ENCODE results near the gene DDX5.

DNA sequence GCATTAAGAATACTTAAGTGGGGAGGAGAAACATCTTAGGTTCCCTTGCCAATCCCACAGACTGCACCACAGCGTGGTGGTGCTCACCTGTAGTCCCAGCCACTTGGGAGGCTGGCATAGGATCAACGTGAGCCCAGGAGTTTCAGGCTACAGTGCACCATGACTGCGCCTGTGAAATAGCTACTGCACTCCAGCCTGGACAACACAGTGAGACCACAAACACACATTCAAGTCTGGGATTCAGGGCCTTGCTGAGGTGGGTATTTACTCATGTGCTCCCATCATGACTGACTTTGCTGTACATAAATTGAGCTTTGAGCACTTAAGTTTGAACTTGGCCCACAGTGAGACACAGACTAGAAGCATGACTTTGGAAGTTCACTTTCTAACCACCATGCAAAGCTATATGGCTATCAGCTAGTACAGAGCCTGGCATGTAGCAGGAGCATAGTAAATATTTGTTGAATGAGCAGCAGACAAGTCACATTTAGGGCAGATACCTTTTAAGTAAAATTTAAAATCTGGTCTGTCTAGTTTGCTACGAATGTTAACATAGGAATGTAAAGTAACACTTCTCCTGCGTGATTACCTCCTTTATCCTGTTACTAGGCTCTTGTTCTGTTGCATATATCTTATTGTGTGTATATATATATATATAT lies 34.2 kb upstream of the DDX5 start:
- TF ChIP-seq, protein P1, sequence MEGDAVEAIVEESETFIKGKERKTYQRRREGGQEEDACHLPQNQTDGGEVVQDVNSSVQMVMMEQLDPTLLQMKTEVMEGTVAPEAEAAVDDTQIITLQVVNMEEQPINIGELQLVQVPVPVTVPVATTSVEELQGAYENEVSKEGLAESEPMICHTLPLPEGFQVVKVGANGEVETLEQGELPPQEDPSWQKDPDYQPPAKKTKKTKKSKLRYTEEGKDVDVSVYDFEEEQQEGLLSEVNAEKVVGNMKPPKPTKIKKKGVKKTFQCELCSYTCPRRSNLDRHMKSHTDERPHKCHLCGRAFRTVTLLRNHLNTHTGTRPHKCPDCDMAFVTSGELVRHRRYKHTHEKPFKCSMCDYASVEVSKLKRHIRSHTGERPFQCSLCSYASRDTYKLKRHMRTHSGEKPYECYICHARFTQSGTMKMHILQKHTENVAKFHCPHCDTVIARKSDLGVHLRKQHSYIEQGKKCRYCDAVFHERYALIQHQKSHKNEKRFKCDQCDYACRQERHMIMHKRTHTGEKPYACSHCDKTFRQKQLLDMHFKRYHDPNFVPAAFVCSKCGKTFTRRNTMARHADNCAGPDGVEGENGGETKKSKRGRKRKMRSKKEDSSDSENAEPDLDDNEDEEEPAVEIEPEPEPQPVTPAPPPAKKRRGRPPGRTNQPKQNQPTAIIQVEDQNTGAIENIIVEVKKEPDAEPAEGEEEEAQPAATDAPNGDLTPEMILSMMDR (IDR thresholded peaks at IDR 0.05), result no peak
- no peak for TF ChIP-seq POLR2A (IDR thresholded peaks at IDR 0.05)

Measured in Peyer's patch (tissue), 4 donors.